ENCODE results near the gene SMIM27. TPM values are rescaled to one million over a fixed set of nuclear protein-coding genes. Genes with fewer than 3 reads are reported as not detected.

SMIM27 gene
- total RNA-seq (16.3 and 20.9 TPM in 2 replicates), polyA plus RNA-seq (6.8 and 9.5 TPM in 2 replicates), polyA minus RNA-seq (17.1 and 25.3 TPM in 2 replicates)
- 21.3 TPM for total RNA-seq (2013)

GRCh38 chr9:32552172-32552872 lies at the start of gene SMIM27, which contains the start of gene TOPORS:
TSS of gene SMIM27 (plus strand) at chr9:32552327. CDS start at chr9:32552435, 108 bp downstream.
TSS of gene TOPORS (minus strand) at chr9:32552586. CDS start at chr9:32552436, 150 bp downstream.
- Histone ChIP-seq H3K9ac (ENCODE audit: low read length) (peak within 1 kb of the TSS; percentile 88), H3K4me2 (replicated peaks; ENCODE audit: low read depth, low read length, poor library complexity, severe bottlenecking) (peak within 1 kb of the TSS; percentile 81), H3K79me2 (ENCODE audit: control insufficient read depth, insufficient read depth, low read length) (peaks cover 57% of the 10 kb centered on the region), H3K36me3 (replicated peaks in 1 of 2; ENCODE audit: control extremely low read depth in 1 of 2, control insufficient read depth in 1 of 2, extremely low read depth in 1 of 2, insufficient read depth in 2 of 2, low read length in 1 of 2) (peaks cover 0 to 7% of the 10 kb centered on the region in 2 experiments), H4K20me1 (ENCODE audit: control insufficient read depth, insufficient read depth, low read length, poor library complexity, severe bottlenecking) (peaks cover 10% of the 10 kb centered on the region), H3K27me3 (replicated peaks in 1 of 4; ENCODE audit: control extremely low read depth in 1 of 4, control insufficient read depth in 3 of 4, insufficient read depth in 4 of 4, low read length in 3 of 4) (no peaks in the 10 kb centered on the region), H3K9me3 (ENCODE audit: control extremely low read depth in 1 of 3, control insufficient read depth in 2 of 3, insufficient read depth in 1 of 3, low read length in 2 of 3) (no peaks in the 10 kb centered on the region), H3K4me3 (ENCODE audit: control extremely low read depth in 1 of 5, extremely low read depth in 1 of 5, insufficient read depth in 1 of 5, low read depth in 2 of 5, low read length in 4 of 5) (peak within 1 kb of the TSS; percentile 86 to 98 (median 87)), H2AFZ (ENCODE audit: insufficient read depth, low read depth, low read length, poor library complexity, severe bottlenecking) (peak within 1 kb of the TSS; percentile 89), H3K27ac (ENCODE audit: low read length in 2 of 2) (peak within 1 kb of the TSS; percentile 89 to 92), H3K4me1 (ENCODE audit: control insufficient read depth in 2 of 2, insufficient read depth in 2 of 2, low read length in 2 of 2) (peaks cover 14 to 15% of the 10 kb centered on the region in 2 donors)
- H3K9me3 Mint-ChIP-seq (ENCODE audit: insufficient read depth) = no peaks in the 10 kb centered on the region
- peak; percentile 60 for ATAC-seq (ENCODE audit: low read depth)
- intact Hi-C loops (cut with micrococcal nuclease) = loop anchor here (1.0 to 10.0 kb wide), 7 partner anchors 21 to 742 kb away; partner anchors contain the start of genes ACO1, APTX, BAG1 and CHMP5
- H3K4me3 Mint-ChIP-seq = peak within 1 kb of the TSS; percentile 91
- WGBS (ENCODE audit: insufficient coverage) = 0% methylated on average over 41 of the region's 46 CpGs
- peak within 1 kb of the TSS; percentile 91 for H3K27ac Mint-ChIP-seq
- DNase-seq = peak; percentile 93
- no peak for TF ChIP-seq EZH2 (IDR thresholded peaks at IDR 0.05; ENCODE audit: borderline replicate concordance, insufficient read depth, low read depth, low read length, poor library complexity, severe bottlenecking)
- TF ChIP-seq, protein P1, sequence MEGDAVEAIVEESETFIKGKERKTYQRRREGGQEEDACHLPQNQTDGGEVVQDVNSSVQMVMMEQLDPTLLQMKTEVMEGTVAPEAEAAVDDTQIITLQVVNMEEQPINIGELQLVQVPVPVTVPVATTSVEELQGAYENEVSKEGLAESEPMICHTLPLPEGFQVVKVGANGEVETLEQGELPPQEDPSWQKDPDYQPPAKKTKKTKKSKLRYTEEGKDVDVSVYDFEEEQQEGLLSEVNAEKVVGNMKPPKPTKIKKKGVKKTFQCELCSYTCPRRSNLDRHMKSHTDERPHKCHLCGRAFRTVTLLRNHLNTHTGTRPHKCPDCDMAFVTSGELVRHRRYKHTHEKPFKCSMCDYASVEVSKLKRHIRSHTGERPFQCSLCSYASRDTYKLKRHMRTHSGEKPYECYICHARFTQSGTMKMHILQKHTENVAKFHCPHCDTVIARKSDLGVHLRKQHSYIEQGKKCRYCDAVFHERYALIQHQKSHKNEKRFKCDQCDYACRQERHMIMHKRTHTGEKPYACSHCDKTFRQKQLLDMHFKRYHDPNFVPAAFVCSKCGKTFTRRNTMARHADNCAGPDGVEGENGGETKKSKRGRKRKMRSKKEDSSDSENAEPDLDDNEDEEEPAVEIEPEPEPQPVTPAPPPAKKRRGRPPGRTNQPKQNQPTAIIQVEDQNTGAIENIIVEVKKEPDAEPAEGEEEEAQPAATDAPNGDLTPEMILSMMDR (IDR thresholded peaks at IDR 0.05) = peak; percentile 4
- peaks cover 37% of the 10 kb centered on the region for H3K4me1 Mint-ChIP-seq
- POLR2A ChIA-PET = interaction anchor here (0.7 to 2.5 kb wide), 3 partner anchors 21 to 166 kb away, joined by 5 to 16 read pairs (median 9); partner anchors contain the start of genes NDUFB6 and RIGI
- no peaks in the 10 kb centered on the region for H3K27me3 Mint-ChIP-seq
- CTCF ChIA-PET = interaction anchor here (0.7 to 5.2 kb wide), 8 partner anchors 21 to 173 kb away, joined by 3 to 30 read pairs (median 6); partner anchors contain the start of genes ACO1, NDUFB6 and RIGI

DNA sequence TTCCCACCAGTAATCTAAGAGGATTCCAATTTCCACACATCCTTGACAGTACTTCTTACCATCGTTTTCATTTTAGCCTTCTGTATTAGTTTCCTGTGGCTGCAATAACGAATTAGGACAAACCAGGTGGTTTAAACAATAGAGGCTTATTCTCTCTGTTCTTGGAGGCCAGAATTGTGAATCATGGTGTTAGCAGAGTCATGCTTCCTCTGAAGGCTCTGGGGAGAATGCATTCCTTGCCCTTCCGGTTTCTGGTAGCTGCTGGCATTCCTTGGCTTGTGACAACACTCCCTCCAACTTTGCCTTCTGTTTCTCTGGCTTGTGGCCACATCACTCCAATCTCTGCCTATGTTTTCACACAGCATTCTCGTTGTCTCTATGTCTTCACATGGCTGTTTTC lies 49.7 kb upstream of the SMIM27 start:
- ATAC-seq (ENCODE audit: low read depth) (no peak), DNase-seq (no peak)
- TF ChIP-seq EZH2 (IDR thresholded peaks at IDR 0.05; ENCODE audit: borderline replicate concordance, insufficient read depth, low read depth, low read length, poor library complexity, severe bottlenecking) = no peak
- TF ChIP-seq, protein P1 (IDR thresholded peaks at IDR 0.05) = no peak
- CTCF ChIA-PET = no interaction called here
- H3K9me3 Mint-ChIP-seq (ENCODE audit: insufficient read depth) = no peaks in the 10 kb centered on the region
- intact Hi-C loops (cut with micrococcal nuclease) = no loop called here
- Histone ChIP-seq H3K4me1 (ENCODE audit: control insufficient read depth in 2 of 2, insufficient read depth in 2 of 2, low read length in 2 of 2) (no peaks in the 10 kb centered on the region), H3K9ac (ENCODE audit: low read length) (no peak overlapping the region), H3K27me3 (replicated peaks in 1 of 4; ENCODE audit: control extremely low read depth in 1 of 4, control insufficient read depth in 3 of 4, insufficient read depth in 4 of 4, low read length in 3 of 4) (no peaks in the 10 kb centered on the region), H3K27ac (ENCODE audit: low read length in 2 of 2) (no peak overlapping the region), H3K4me2 (replicated peaks; ENCODE audit: low read depth, low read length, poor library complexity, severe bottlenecking) (no peak overlapping the region), H3K79me2 (ENCODE audit: control insufficient read depth, insufficient read depth, low read length) (peaks cover 7% of the 10 kb centered on the region), H3K9me3 (ENCODE audit: control extremely low read depth in 1 of 3, control insufficient read depth in 2 of 3, insufficient read depth in 1 of 3, low read length in 2 of 3) (no peaks in the 10 kb centered on the region), H2AFZ (ENCODE audit: insufficient read depth, low read depth, low read length, poor library complexity, severe bottlenecking) (no peak overlapping the region), H3K36me3 (replicated peaks in 1 of 2; ENCODE audit: control extremely low read depth in 1 of 2, control insufficient read depth in 1 of 2, extremely low read depth in 1 of 2, insufficient read depth in 2 of 2, low read length in 1 of 2) (peaks cover 6 to 30% of the 10 kb centered on the region in 2 experiments), H3K4me3 (ENCODE audit: control extremely low read depth in 1 of 5, extremely low read depth in 1 of 5, insufficient read depth in 1 of 5, low read depth in 2 of 5, low read length in 4 of 5) (no peak overlapping the region), H4K20me1 (ENCODE audit: control insufficient read depth, insufficient read depth, low read length, poor library complexity, severe bottlenecking) (peaks cover 15% of the 10 kb centered on the region)
- H3K4me3 Mint-ChIP-seq = no peak overlapping the region
- H3K27me3 Mint-ChIP-seq = no peaks in the 10 kb centered on the region
- no peaks in the 10 kb centered on the region for H3K4me1 Mint-ChIP-seq
- POLR2A ChIA-PET = no interaction called here
- no peak overlapping the region for H3K27ac Mint-ChIP-seq
- 100% methylated on average over 2 of the region's 4 CpGs for WGBS (ENCODE audit: insufficient coverage)

All from B cell (primary cell).